Stimulated activated naive CD8-positive, alpha-beta T cell treated with anti-CD3 and anti-CD28 coated beads, Interleukin-15, amount 100 ng/mL, for 72 hours (primary cell): ENCODE data around the gene LRRTM4.
"Not testable (repeated sequence)": the region's sequence is repeated elsewhere in the genome, so short reads cannot be mapped to it uniquely, and the experiment has no call there.

ENCODE experiments used
- ATAC-seq: fragments of 150-1000 bp; cut with Tn5 transposase; 2 replicates; pipeline ENCODE4 v1.10.0; 2021; ENCODE audit warnings: mild to moderate bottlenecking, moderate library complexity
- DNase-seq, 2 donors: peaks; one replicate each; pipeline ENCODE4 v3.0.0; 2021 to 2022
- H3K27ac Mint-ChIP-seq, 2 donors: one replicate each; pipeline ENCODE4 v1.8.0; 2022; ENCODE audit warnings: mild to moderate bottlenecking in 2 of 2, mixed read lengths in 2 of 2, moderate library complexity in 2 of 2
- H3K27me3 Mint-ChIP-seq: one replicate; pipeline ENCODE4 v1.8.0; 2022; ENCODE audit warnings: mixed read lengths
- H3K4me1 Mint-ChIP-seq: one replicate; pipeline ENCODE4 v1.8.0; 2022; ENCODE audit warnings: mild to moderate bottlenecking, mixed read lengths
- H3K4me3 Mint-ChIP-seq, 2 donors: one replicate each; pipeline ENCODE4 v1.8.0; 2022; ENCODE audit warnings: mild to moderate bottlenecking in 2 of 2, mixed read lengths in 2 of 2, moderate library complexity in 1 of 2
- H3K9me3 Mint-ChIP-seq, 2 donors: one replicate each; pipeline ENCODE4 v1.8.0; 2022; ENCODE audit warnings: mixed read lengths in 2 of 2

Gene LRRTM4

GRCh38 chr2:77190721-77191346 lies 331.3 kb downstream of the LRRTM4 start:
- Mint-ChIP-seq H3K4me1 (no peaks in the 10 kb centered on the region), H3K27me3 (no peaks in the 10 kb centered on the region), H3K27ac (no peak overlapping the region), H3K9me3 (peaks cover 8 to 9% of the 10 kb centered on the region in 2 donors), H3K4me3 (no peak overlapping the region)
- ATAC-seq = no peak
- no peak for DNase-seq

- no peaks in the 10 kb centered on the region for H3K27me3 Mint-ChIP-seq
- H3K4me1 Mint-ChIP-seq = no peaks in the 10 kb centered on the region
- ATAC-seq (no peak), DNase-seq (no peak)
- no peak overlapping the region for H3K27ac Mint-ChIP-seq
- H3K9me3 Mint-ChIP-seq = peaks cover 17 to 22% of the 10 kb centered on the region in 2 donors
- H3K4me3 Mint-ChIP-seq = no peak overlapping the region
Measured at GRCh38 chr2:77185052-77185451, 337.1 kb downstream of the LRRTM4 start.

- H3K27ac Mint-ChIP-seq = no peak overlapping the region
- H3K4me3 Mint-ChIP-seq = no peak overlapping the region
- ATAC-seq (no peak), DNase-seq (no peak)
- no peaks in the 10 kb centered on the region for H3K4me1 Mint-ChIP-seq
- H3K9me3 Mint-ChIP-seq = peaks cover 9 to 15% of the 10 kb centered on the region in 2 donors
- no peaks in the 10 kb centered on the region for H3K27me3 Mint-ChIP-seq
Measured at GRCh38 chr2:77179297-77179696, 342.9 kb downstream of the LRRTM4 start.

GRCh38 chr2:77175266-77175780 lies 346.9 kb downstream of the LRRTM4 start:
- H3K27ac Mint-ChIP-seq, H3K4me1 Mint-ChIP-seq, H3K9me3 Mint-ChIP-seq, H3K4me3 Mint-ChIP-seq, H3K27me3 Mint-ChIP-seq, ATAC-seq, DNase-seq: not testable (repeated sequence)

GRCh38 chr2:77169426-77169825 lies 352.8 kb downstream of the LRRTM4 start:
- H3K9me3 Mint-ChIP-seq = peaks cover 16 to 40% of the 10 kb centered on the region in 2 donors
- ATAC-seq (no peak), DNase-seq (no peak)
- no peaks in the 10 kb centered on the region for H3K4me1 Mint-ChIP-seq
- no peaks in the 10 kb centered on the region for H3K27me3 Mint-ChIP-seq
- no peak overlapping the region for H3K27ac Mint-ChIP-seq
- no peak overlapping the region for H3K4me3 Mint-ChIP-seq

GRCh38 chr2:77164021-77164420 lies 358.2 kb downstream of the LRRTM4 start:
- not testable (repeated sequence) for H3K4me3 Mint-ChIP-seq, H3K27ac Mint-ChIP-seq, H3K4me1 Mint-ChIP-seq, H3K27me3 Mint-ChIP-seq, DNase-seq, ATAC-seq
- peaks cover 15 to 43% of the 10 kb centered on the region in 2 donors for H3K9me3 Mint-ChIP-seq

GRCh38 chr2:77161009-77161408 lies 361.2 kb downstream of the LRRTM4 start:
- no peak overlapping the region for H3K27ac Mint-ChIP-seq
- DNase-seq (no peak), ATAC-seq (no peak)
- H3K9me3 Mint-ChIP-seq = peaks cover 16 to 35% of the 10 kb centered on the region in 2 donors
- no peak overlapping the region for H3K4me3 Mint-ChIP-seq
- no peaks in the 10 kb centered on the region for H3K27me3 Mint-ChIP-seq
- H3K4me1 Mint-ChIP-seq = no peaks in the 10 kb centered on the region

- Mint-ChIP-seq H3K4me1 (no peaks in the 10 kb centered on the region), H3K9me3 (peaks cover 8 to 10% of the 10 kb centered on the region in 2 donors), H3K4me3 (no peak overlapping the region), H3K27me3 (no peaks in the 10 kb centered on the region), H3K27ac (no peak overlapping the region)
- ATAC-seq (no peak), DNase-seq (no peak)
Measured at GRCh38 chr2:77156599-77156998, 365.6 kb downstream of the LRRTM4 start.

GRCh38 chr2:77155511-77155910 lies 366.7 kb downstream of the LRRTM4 start:
- no peak overlapping the region for H3K27ac Mint-ChIP-seq
- no peak overlapping the region for H3K4me3 Mint-ChIP-seq
- H3K4me1 Mint-ChIP-seq = no peaks in the 10 kb centered on the region
- DNase-seq = no peak
- peaks cover 8 to 18% of the 10 kb centered on the region in 2 donors for H3K9me3 Mint-ChIP-seq
- H3K27me3 Mint-ChIP-seq = no peaks in the 10 kb centered on the region
- no peak for ATAC-seq

GRCh38 chr2:77149565-77149964 lies 372.6 kb downstream of the LRRTM4 start:
- DNase-seq (no peak), ATAC-seq (no peak)
- Mint-ChIP-seq H3K27ac (no peak overlapping the region), H3K4me3 (no peak overlapping the region), H3K27me3 (no peaks in the 10 kb centered on the region), H3K9me3 (peaks cover 8 to 16% of the 10 kb centered on the region in 2 donors), H3K4me1 (no peaks in the 10 kb centered on the region)

GRCh38 chr2:77147153-77147552 lies 375.0 kb downstream of the LRRTM4 start:
- H3K27ac Mint-ChIP-seq = no peak overlapping the region
- H3K4me3 Mint-ChIP-seq = no peak overlapping the region
- no peaks in the 10 kb centered on the region for H3K27me3 Mint-ChIP-seq
- ATAC-seq (no peak), DNase-seq (no peak)
- H3K4me1 Mint-ChIP-seq = no peaks in the 10 kb centered on the region
- peaks cover 8 to 17% of the 10 kb centered on the region in 2 donors for H3K9me3 Mint-ChIP-seq

- Mint-ChIP-seq H3K4me3 (no peak overlapping the region), H3K27me3 (no peaks in the 10 kb centered on the region), H3K9me3 (peaks cover 3 to 8% of the 10 kb centered on the region in 2 donors), H3K27ac (no peak overlapping the region), H3K4me1 (no peaks in the 10 kb centered on the region)
- DNase-seq = no peak
- no peak for ATAC-seq
Measured at GRCh38 chr2:77144772-77145171, 377.4 kb downstream of the LRRTM4 start.

GRCh38 chr2:77142141-77142540 lies 380.0 kb downstream of the LRRTM4 start:
- no peak for DNase-seq
- no peaks in the 10 kb centered on the region for H3K27me3 Mint-ChIP-seq
- no peak for ATAC-seq
- H3K4me3 Mint-ChIP-seq = no peak overlapping the region
- H3K9me3 Mint-ChIP-seq = peaks cover 8 to 21% of the 10 kb centered on the region in 2 donors
- H3K27ac Mint-ChIP-seq = no peak overlapping the region
- H3K4me1 Mint-ChIP-seq = no peaks in the 10 kb centered on the region

- H3K4me3 Mint-ChIP-seq, H3K27ac Mint-ChIP-seq, H3K4me1 Mint-ChIP-seq, H3K9me3 Mint-ChIP-seq, H3K27me3 Mint-ChIP-seq, ATAC-seq, DNase-seq: not testable (repeated sequence)
Measured at GRCh38 chr2:77128479-77128878, 393.7 kb downstream of the LRRTM4 start.

GRCh38 chr2:77127345-77127744 lies 394.8 kb downstream of the LRRTM4 start:
- Mint-ChIP-seq H3K9me3 (no peaks in the 10 kb centered on the region), H3K4me3 (no peak overlapping the region), H3K27ac (no peak overlapping the region), H3K27me3 (no peaks in the 10 kb centered on the region), H3K4me1 (no peaks in the 10 kb centered on the region)
- ATAC-seq (no peak), DNase-seq (no peak)

GRCh38 chr2:77121518-77121917 lies 400.7 kb downstream of the LRRTM4 start:
- ATAC-seq (no peak), DNase-seq (no peak)
- Mint-ChIP-seq H3K27me3 (no peaks in the 10 kb centered on the region), H3K9me3 (no peaks in the 10 kb centered on the region), H3K4me1 (no peaks in the 10 kb centered on the region), H3K4me3 (no peak overlapping the region), H3K27ac (no peak overlapping the region)

- no peak for ATAC-seq
- peaks cover 0 to 5% of the 10 kb centered on the region in 2 donors for H3K9me3 Mint-ChIP-seq
- no peak for DNase-seq
- H3K4me1 Mint-ChIP-seq = no peaks in the 10 kb centered on the region
- no peak overlapping the region for H3K4me3 Mint-ChIP-seq
- H3K27me3 Mint-ChIP-seq = no peaks in the 10 kb centered on the region
- H3K27ac Mint-ChIP-seq = no peak overlapping the region
Measured at GRCh38 chr2:77119333-77119732, 402.8 kb downstream of the LRRTM4 start.
